Stomach (tissue), 4 donors: ENCODE measurements around the gene MAN2B1.

Experiments
- POLR2A ChIP-seq, 4 donors: fragments of 450-650 bp; IDR thresholded peaks; one replicate each; pipeline ENCODE4 v1.6.1; 2016; ENCODE audit warnings: antibody characterized with exemption in 4 of 4, control low read depth in 2 of 4, mild to moderate bottlenecking in 1 of 4, moderate library complexity in 1 of 4
- POLR2AphosphoS5 ChIP-seq, 3 donors: sonication (generic); formaldehyde crosslinking; IDR thresholded peaks; one replicate each; pipeline ENCODE4 v1.6.1; 2016; ENCODE audit warnings: antibody characterized with exemption in 3 of 3
- TF ChIP-seq, protein P1 (sequence below), 7 experiments: fragments of 450-650 bp in 4 of 7; fragments of 200-600 bp in 3 of 7; sonication (generic) in 3 of 7; IDR thresholded peaks; one replicate each; pipeline ENCODE4 v1.5.1; 2016 to 2019; ENCODE audit warnings: antibody characterized with exemption in 7 of 7, control low read depth in 2 of 7, mild to moderate bottlenecking in 1 of 7

- TF ChIP-seq, protein P1, sequence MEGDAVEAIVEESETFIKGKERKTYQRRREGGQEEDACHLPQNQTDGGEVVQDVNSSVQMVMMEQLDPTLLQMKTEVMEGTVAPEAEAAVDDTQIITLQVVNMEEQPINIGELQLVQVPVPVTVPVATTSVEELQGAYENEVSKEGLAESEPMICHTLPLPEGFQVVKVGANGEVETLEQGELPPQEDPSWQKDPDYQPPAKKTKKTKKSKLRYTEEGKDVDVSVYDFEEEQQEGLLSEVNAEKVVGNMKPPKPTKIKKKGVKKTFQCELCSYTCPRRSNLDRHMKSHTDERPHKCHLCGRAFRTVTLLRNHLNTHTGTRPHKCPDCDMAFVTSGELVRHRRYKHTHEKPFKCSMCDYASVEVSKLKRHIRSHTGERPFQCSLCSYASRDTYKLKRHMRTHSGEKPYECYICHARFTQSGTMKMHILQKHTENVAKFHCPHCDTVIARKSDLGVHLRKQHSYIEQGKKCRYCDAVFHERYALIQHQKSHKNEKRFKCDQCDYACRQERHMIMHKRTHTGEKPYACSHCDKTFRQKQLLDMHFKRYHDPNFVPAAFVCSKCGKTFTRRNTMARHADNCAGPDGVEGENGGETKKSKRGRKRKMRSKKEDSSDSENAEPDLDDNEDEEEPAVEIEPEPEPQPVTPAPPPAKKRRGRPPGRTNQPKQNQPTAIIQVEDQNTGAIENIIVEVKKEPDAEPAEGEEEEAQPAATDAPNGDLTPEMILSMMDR (IDR thresholded peaks at IDR 0.05): no peak
- TF ChIP-seq POLR2AphosphoS5 (IDR thresholded peaks at IDR 0.05) (no peak), POLR2A (IDR thresholded peaks at IDR 0.05) (no peak)
Measured at GRCh38 chr19:12670159-12670928, 3.8 kb upstream of the MAN2B1 start.
